ENCODE results near the gene ICA1.

The ICA1 gene

GRCh38 chr7:8206956-8207355 lies 55.0 kb downstream of the ICA1 start:
- no peak for TF ChIP-seq CTCF (IDR thresholded peaks at IDR 0.05; ENCODE audit: extremely low read depth, insufficient read depth, missing control alignments)
- DNase-seq (ENCODE audit: low spot score), result no peak
- in situ Hi-C loops (cut with MboI; ENCODE audit: low pct_unique_long_range_greater_than_20kb, low sequenced_read_pairs, unreplicated experiment), result loop anchor here (25.0 kb wide), 2 partner anchors 545 to 770 kb away; no protein-coding TSS in a partner anchor

GRCh38 chr7:8205537-8205936 lies 56.4 kb downstream of the ICA1 start:
- in situ Hi-C loops (cut with MboI; ENCODE audit: low pct_unique_long_range_greater_than_20kb, low sequenced_read_pairs, unreplicated experiment), result loop anchor here (25.0 kb wide), 2 partner anchors 543 to 768 kb away; no protein-coding TSS in a partner anchor
- no peak for TF ChIP-seq CTCF (IDR thresholded peaks at IDR 0.05; ENCODE audit: extremely low read depth, insufficient read depth, missing control alignments)
- DNase-seq (ENCODE audit: low spot score), result no peak

GRCh38 chr7:8205031-8205387 lies 57.0 kb downstream of the ICA1 start:
- no peak for DNase-seq (ENCODE audit: low spot score)

GRCh38 chr7:8204339-8205030 lies 57.5 kb downstream of the ICA1 start:
- in situ Hi-C loops (cut with MboI; ENCODE audit: low pct_unique_long_range_greater_than_20kb, low sequenced_read_pairs, unreplicated experiment), result loop anchor here (25.0 kb wide), 2 partner anchors 542 to 767 kb away; no protein-coding TSS in a partner anchor
- TF ChIP-seq CTCF (IDR thresholded peaks at IDR 0.05; ENCODE audit: extremely low read depth, insufficient read depth, missing control alignments), result no peak
- DNase-seq (ENCODE audit: low spot score), result no peak

More at GRCh38 chr7:8205031-8205387, 57.0 kb downstream of the ICA1 start:
- in situ Hi-C loops (cut with MboI; ENCODE audit: low pct_unique_long_range_greater_than_20kb, low sequenced_read_pairs, unreplicated experiment), result loop anchor here (25.0 kb wide), 2 partner anchors 543 to 768 kb away; no protein-coding TSS in a partner anchor
- TF ChIP-seq CTCF (IDR thresholded peaks at IDR 0.05; ENCODE audit: extremely low read depth, insufficient read depth, missing control alignments), result no peak

GRCh38 chr7:8201846-8202441 lies 60.0 kb downstream of the ICA1 start:
- DNase-seq (ENCODE audit: low spot score), result no peak
- TF ChIP-seq CTCF (IDR thresholded peaks at IDR 0.05; ENCODE audit: extremely low read depth, insufficient read depth, missing control alignments), result no peak
- in situ Hi-C loops (cut with MboI; ENCODE audit: low pct_unique_long_range_greater_than_20kb, low sequenced_read_pairs, unreplicated experiment), result loop anchor here (25.0 kb wide), 2 partner anchors 540 to 765 kb away; no protein-coding TSS in a partner anchor

GRCh38 chr7:8200717-8201116 lies 61.2 kb downstream of the ICA1 start:
- in situ Hi-C loops (cut with MboI; ENCODE audit: low pct_unique_long_range_greater_than_20kb, low sequenced_read_pairs, unreplicated experiment), result loop anchor here (25.0 kb wide), 2 partner anchors 538 to 763 kb away; no protein-coding TSS in a partner anchor
- DNase-seq (ENCODE audit: low spot score), result no peak
- TF ChIP-seq CTCF (IDR thresholded peaks at IDR 0.05; ENCODE audit: extremely low read depth, insufficient read depth, missing control alignments), result no peak
